K562 (cell line): ENCODE results near the gene CHST7. TPM values are rescaled to one million over a fixed set of nuclear protein-coding genes. Genes with fewer than 3 reads are reported as not detected.

Source experiments
- ATAC-seq: fragments of 200-7000 bp; cut with Tn5 transposase; 3 replicates; pipeline ENCODE4 v1.9.1; 2020; ENCODE audit warnings: moderate library complexity
- BruUV-seq: library from RNA; stranded (reverse); fragments of 400-500 nt; replicated peaks from 2 replicates; lab custom pipeline; 2021; lab: Mats Ljungman, UMichigan
- CTCF ChIA-PET: fragments of 300-600 bp; formaldehyde crosslinking; extraction: SDS; loops from one replicate; lab custom pipeline; 2021; ENCODE audit warnings: low intra/inter-chr PET ratio; lab: Yijun Ruan, JAX
- POLR2A ChIA-PET: fragments of 300-600, 350-650 bp; sonication (Branson Sonifier 250); formaldehyde crosslinking; extraction: SDS; loops from one replicate; lab custom pipeline; 2021; ENCODE audit warnings: antibody characterized with exemption, inconsistent platforms; lab: Yijun Ruan, JAX
- DNase-seq, 4 experiments: peaks; one replicate each; pipeline versions ENCODE4 v3.0.0 to v3.0.0-alpha.2; 2011 to 2018; ENCODE audit warnings: low spot score in 3 of 4, mixed read lengths in 3 of 4; ENCODE audit errors: extremely low read depth in 1 of 4
- FAIRE-seq: peaks from 2 replicates; lab custom pipeline; 2011; peaks lifted over from hg19 to GRCh38; lab: Jason Lieb, UNC
- H2AFZ ChIP-seq: 2 replicates; pipeline ENCODE4 v1.6.0; 2011; ENCODE audit warnings: low read depth, low read length, control low read depth, inconsistent platforms
- H3K27ac ChIP-seq: fragments of 200-600 bp; 3 replicates; pipeline ENCODE4 v1.8.0; 2011; ENCODE audit warnings: low read depth, mild to moderate bottlenecking, control low read depth, inconsistent platforms, low read length, moderate library complexity, mixed read lengths; ENCODE audit errors: extremely low read depth
- H3K27me3 ChIP-seq, 2 experiments: fragments of 300-600 bp in 1 of 2; 2 replicates in 1 of 2; 3 replicates in 1 of 2; pipeline versions ENCODE4 v1.6.0 to v1.8.0; 2011; ENCODE audit warnings: inconsistent platforms in 2 of 2, low read length in 2 of 2, mild to moderate bottlenecking in 1 of 2, mixed read lengths in 1 of 2, moderate library complexity in 1 of 2; ENCODE audit not compliant: control insufficient read depth in 2 of 2, insufficient read depth in 2 of 2
- H3K36me3 ChIP-seq: fragments of 300-600 bp; 3 replicates; pipeline ENCODE4 v1.8.0; 2011; ENCODE audit warnings: mild to moderate bottlenecking, low read length, inconsistent platforms; ENCODE audit not compliant: control insufficient read depth, insufficient read depth
- H3K4me1 ChIP-seq, 2 experiments: fragments of 200-600 bp in 1 of 2; replicated peaks in 1 of 2; 2 replicates in 1 of 2; 3 replicates in 1 of 2; pipeline versions ENCODE4 v1.5.1 to v1.8.0; 2011; ENCODE audit warnings: inconsistent platforms in 2 of 2, low read length in 2 of 2, mild to moderate bottlenecking in 1 of 2, mixed read lengths in 1 of 2, moderate library complexity in 1 of 2; ENCODE audit not compliant: control insufficient read depth in 2 of 2, insufficient read depth in 2 of 2
- H3K4me2 ChIP-seq: 2 replicates; pipeline ENCODE4 v1.6.1; 2011; ENCODE audit warnings: low read length, control low read depth, inconsistent platforms, mixed read lengths; ENCODE audit not compliant: insufficient read depth
- H3K4me3 ChIP-seq: fragments of 200-600 bp; sonication (generic), shearing (Covaris generic); 2 replicates; pipeline ENCODE4 v1.5.1; 2016; ENCODE audit warnings: control low read depth, inconsistent platforms
- H3K79me2 ChIP-seq: fragments of 200-600 bp; 3 replicates; pipeline ENCODE4 v1.8.0; 2011; ENCODE audit warnings: low read length, inconsistent platforms; ENCODE audit not compliant: control insufficient read depth, insufficient read depth
- H3K9ac ChIP-seq, 2 experiments: 2 replicates each; pipeline versions ENCODE4 v1.6.0 to v1.6.1; 2011; ENCODE audit warnings: low read depth in 2 of 2, low read length in 2 of 2, control low read depth in 1 of 2, inconsistent platforms in 1 of 2, mild to moderate bottlenecking in 1 of 2, mixed read lengths in 1 of 2; ENCODE audit not compliant: insufficient read depth in 1 of 2
- H3K9me1 ChIP-seq: one replicate; pipeline ENCODE4 v1.6.0; 2011; ENCODE audit warnings: inconsistent platforms, mild to moderate bottlenecking, low read length, moderate library complexity; ENCODE audit not compliant: control insufficient read depth, insufficient read depth
- H3K9me3 ChIP-seq: replicated peaks from 2 replicates; pipeline ENCODE4 v1.5.1; 2011; ENCODE audit warnings: low read depth, low read length, inconsistent platforms; ENCODE audit not compliant: control insufficient read depth, insufficient read depth
- H4K20me1 ChIP-seq: replicated peaks from 2 replicates; pipeline ENCODE4 v1.6.1; 2011; ENCODE audit warnings: low read length, inconsistent platforms, mixed read lengths; ENCODE audit not compliant: control insufficient read depth, insufficient read depth
- CCAR2 ChIP-seq: fragments of 200-400 bp; formaldehyde crosslinking; IDR thresholded peaks from 2 replicates; pipeline ENCODE4 v1.6.1; 2017; ENCODE audit warnings: mild to moderate bottlenecking, low read depth, low read length
- ETS2 ChIP-seq: IDR thresholded peaks from 2 replicates; pipeline ENCODE4 v1.6.1; 2016; ENCODE audit warnings: borderline replicate concordance, missing genetic modification characterization, mild to moderate bottlenecking, moderate library complexity, missing compliant biosample characterization; ENCODE audit not compliant: poor library complexity, severe bottlenecking
- HCFC1 ChIP-seq: IDR thresholded peaks from 2 replicates; pipeline ENCODE4 v1.6.1; 2012; ENCODE audit warnings: low read depth, low read length, improper control_type of control experiment
- MAFF ChIP-seq: IDR thresholded peaks from 2 replicates; pipeline ENCODE4 v1.6.1; 2012; ENCODE audit warnings: low read length, improper control_type of control experiment
- MITF ChIP-seq: IDR thresholded peaks from 2 replicates; pipeline ENCODE4 v1.6.1; 2014; ENCODE audit warnings: antibody characterized with exemption
- NBN ChIP-seq: fragments of 450-650 bp; IDR thresholded peaks from 2 replicates; pipeline ENCODE4 v1.6.1; 2016; ENCODE audit warnings: low read depth, mild to moderate bottlenecking
- NFIX ChIP-seq: fragments of 250-450 bp; sonication (Bioruptor Pico); IDR thresholded peaks from 2 replicates; pipeline ENCODE4 v1.4.0; 2020; ENCODE audit warnings: low read depth, mild to moderate bottlenecking, moderate library complexity
- NR2C2 ChIP-seq, 2 experiments: fragments of 200-800 bp in 1 of 2; sonication (Bioruptor generic) in 1 of 2; sonication (generic) in 1 of 2; formaldehyde crosslinking in 1 of 2; IDR thresholded peaks; 2 replicates each; pipeline versions ENCODE4 v1.6.1 to v1.8.0; 2016 to 2022; ENCODE audit warnings: mild to moderate bottlenecking in 1 of 2, missing compliant biosample characterization in 1 of 2, missing genetic modification characterization in 1 of 2, missing genetic modification reagents in 1 of 2
- PRMT5 ChIP-seq: sonication (generic); formaldehyde crosslinking; IDR thresholded peaks from 2 replicates; pipeline ENCODE4 v1.5.0; 2020; ENCODE audit warnings: missing genetic modification reagents
- PTBP1 ChIP-seq: fragments of 200-400 bp; formaldehyde crosslinking; IDR thresholded peaks from 2 replicates; pipeline ENCODE4 v1.6.1; 2017; ENCODE audit warnings: low read depth, low read length
- SAFB2 ChIP-seq: fragments of 200-400 bp; formaldehyde crosslinking; IDR thresholded peaks from 2 replicates; pipeline ENCODE4 v1.6.1; 2018; ENCODE audit warnings: borderline replicate concordance, low read length, low read depth, moderate library complexity; ENCODE audit not compliant: severe bottlenecking
- ZC3H11A ChIP-seq: IDR thresholded peaks from 2 replicates; pipeline ENCODE4 v1.6.1; 2012; ENCODE audit warnings: low read depth, low read length, improper control_type of control experiment
- WGBS: fragments of 100-300 bp; shearing (Covaris generic); methylation state at CpG from one replicate; pipeline ENCODE4 v1.1.6; 2016; ENCODE audit warnings: low coverage, mixed read lengths; ENCODE audit not compliant: insufficient coverage; ENCODE audit errors: missing lambda C conversion rate; 5-methylcytosine and 5-hydroxymethylcytosine counted together
- in situ Hi-C: fragments of 300-500 bp; cut with MboI; formaldehyde crosslinking; loops from 4 replicates; pipeline ENCODE4 v1.15.0; 2018; ENCODE audit warnings: inconsistent platforms, mixed read lengths
- intact Hi-C: fragments of 100-400 bp; cut with micrococcal nuclease; formaldehyde crosslinking; loops from 2 replicates; pipeline ENCODE4 v1.14.2; 2022
- polyA plus RNA-seq, 8 experiments: library from polyadenylated mRNA; depleted of rRNA in 4 of 8; stranded (reverse) in 5 of 8; unstranded in 3 of 8; fragments of >200 nt; fragmentation: Nextera tagmentation in 2 of 8; fragmentation: Illumina TruSeq in 1 of 8; extraction: Ambion mirVana in 2 of 8; extraction: Trizol in 1 of 8; gene quantifications; 2 replicates each; pipeline versions ENCODE4 v1.2.1 to v1.2.3, GENCODE V29; 2011 to 2014; ENCODE audit warnings: inconsistent platforms in 1 of 8, missing spikeins in 1 of 8
- total RNA-seq, 7 experiments: library from RNA; depleted of rRNA in 6 of 7; stranded (reverse); fragments of >200 nt in 6 of 7; fragmentation: Illumina TruSeq in 2 of 7; extraction: Trizol in 2 of 7; gene quantifications; 2 replicates each; pipeline versions ENCODE4 v1.2.1 to v1.2.3, GENCODE V29; 2011 to 2021; ENCODE audit warnings: low replicate concordance in 1 of 7
- TF ChIP-seq, protein P1 (sequence below): sonication (generic); formaldehyde crosslinking; IDR thresholded peaks from 2 replicates; pipeline ENCODE4 v1.8.1; 2023; ENCODE audit warnings: mild to moderate bottlenecking, missing genetic modification reagents

The CHST7 gene
- total and polyA plus RNA-seq, 9 of the 15 experiments (the other 6 are each of a cell fraction or from before 2014, with no cell fraction given) = 0.04 to 0.41 (median 0.09) TPM; not detected in 2

GRCh38 chrX:46587158-46587557, 13.6 kb downstream of the CHST7 start:
- Histone ChIP-seq H3K27me3 (no peaks in the 10 kb centered on the region), H3K4me3 (no peak overlapping the region), H3K4me1 (no peaks in the 10 kb centered on the region; a peak in 1 of 5 replicates), H3K36me3 (no peaks in the 10 kb centered on the region), H4K20me1 (no peaks in the 10 kb centered on the region), H3K79me2 (no peaks in the 10 kb centered on the region), H3K4me2 (no peak overlapping the region), H3K9me3 (no peaks in the 10 kb centered on the region), H3K9me1 (no peaks in the 10 kb centered on the region), H2AFZ (no peak overlapping the region), H3K9ac (no peak overlapping the region), H3K27ac (no peak overlapping the region)
- intact Hi-C loops = no loop called here
- BruUV-seq = no TSS peak
- ChIA-PET CTCF (no interaction called here), POLR2A (interaction anchor here (1.7 kb wide), 1 partner anchor 12 kb away, joined by 5 read pairs; no protein-coding TSS in a partner anchor)
- TF ChIP-seq ETS2 (no peak), SAFB2 (no peak), HCFC1 (no peak), PTBP1 (no peak)
- FAIRE-seq (no peak), ATAC-seq (no peak), DNase-seq (no peak)
- in situ Hi-C loops = no loop called here
- WGBS = 4% methylated on average over 4 of the region's 5 CpGs

GRCh38 chrX:46587753-46588171, 14.2 kb downstream of the CHST7 start:
- ChIA-PET CTCF (no interaction called here), POLR2A (interaction anchor here (1.7 kb wide), 1 partner anchor 12 kb away, joined by 5 read pairs; no protein-coding TSS in a partner anchor)
- Histone ChIP-seq H3K4me2 (no peak overlapping the region), H3K36me3 (no peaks in the 10 kb centered on the region), H3K27ac (no peak overlapping the region), H4K20me1 (no peaks in the 10 kb centered on the region), H3K27me3 (no peaks in the 10 kb centered on the region), H3K4me3 (no peak overlapping the region), H3K9ac (no peak overlapping the region), H2AFZ (no peak overlapping the region), H3K79me2 (no peaks in the 10 kb centered on the region), H3K9me3 (no peaks in the 10 kb centered on the region), H3K4me1 (no peaks in the 10 kb centered on the region; a peak in 1 of 5 replicates), H3K9me1 (no peaks in the 10 kb centered on the region)
- intact Hi-C loops = no loop called here
- no peak for ATAC-seq
- BruUV-seq = no TSS peak
- FAIRE-seq = no peak
- 1% methylated on average over 5 of the region's 5 CpGs for WGBS
- in situ Hi-C loops = no loop called here
- no peak for DNase-seq
- TF ChIP-seq PRMT5 (CRISPR knock-in tag) = no peak
- no peak for TF ChIP-seq ZC3H11A
- TF ChIP-seq NR2C2 (CRISPR knock-in tag; IDR thresholded peaks at IDR 0.05) = no peak
- no peak for TF ChIP-seq NR2C2 (tag; IDR thresholded peaks at IDR 0.05)
- no peak for TF ChIP-seq MITF
- no peak for TF ChIP-seq NBN
- TF ChIP-seq, protein P1, sequence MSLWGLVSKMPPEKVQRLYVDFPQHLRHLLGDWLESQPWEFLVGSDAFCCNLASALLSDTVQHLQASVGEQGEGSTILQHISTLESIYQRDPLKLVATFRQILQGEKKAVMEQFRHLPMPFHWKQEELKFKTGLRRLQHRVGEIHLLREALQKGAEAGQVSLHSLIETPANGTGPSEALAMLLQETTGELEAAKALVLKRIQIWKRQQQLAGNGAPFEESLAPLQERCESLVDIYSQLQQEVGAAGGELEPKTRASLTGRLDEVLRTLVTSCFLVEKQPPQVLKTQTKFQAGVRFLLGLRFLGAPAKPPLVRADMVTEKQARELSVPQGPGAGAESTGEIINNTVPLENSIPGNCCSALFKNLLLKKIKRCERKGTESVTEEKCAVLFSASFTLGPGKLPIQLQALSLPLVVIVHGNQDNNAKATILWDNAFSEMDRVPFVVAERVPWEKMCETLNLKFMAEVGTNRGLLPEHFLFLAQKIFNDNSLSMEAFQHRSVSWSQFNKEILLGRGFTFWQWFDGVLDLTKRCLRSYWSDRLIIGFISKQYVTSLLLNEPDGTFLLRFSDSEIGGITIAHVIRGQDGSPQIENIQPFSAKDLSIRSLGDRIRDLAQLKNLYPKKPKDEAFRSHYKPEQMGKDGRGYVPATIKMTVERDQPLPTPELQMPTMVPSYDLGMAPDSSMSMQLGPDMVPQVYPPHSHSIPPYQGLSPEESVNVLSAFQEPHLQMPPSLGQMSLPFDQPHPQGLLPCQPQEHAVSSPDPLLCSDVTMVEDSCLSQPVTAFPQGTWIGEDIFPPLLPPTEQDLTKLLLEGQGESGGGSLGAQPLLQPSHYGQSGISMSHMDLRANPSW (CRISPR knock-in tag) = no peak
- no peak for TF ChIP-seq MAFF
- TF ChIP-seq NFIX = no peak
- no peak for TF ChIP-seq CCAR2
